CD8-positive, alpha-beta memory T cell (primary cell): ENCODE results near the gene OR10D3. TPM values are rescaled to one million over a fixed set of nuclear protein-coding genes. Genes with fewer than 3 reads are reported as not detected.

Experiments used
- CTCF ChIA-PET: fragments of 350-600 bp; sonication (Branson Sonifier 250); formaldehyde crosslinking; loops from one replicate; lab custom pipeline; 2021; ENCODE audit warnings: antibody characterized with exemption; lab: Charles Lee
- POLR2A ChIA-PET: fragments of 350-600 bp; sonication (Branson Sonifier 250); formaldehyde crosslinking; loops from one replicate; lab custom pipeline; 2021; ENCODE audit warnings: antibody characterized with exemption; lab: Charles Lee
- DNase-seq, 5 donors: peaks; one replicate each; pipeline versions ENCODE4 v3.0.0 to v3.0.0-alpha.2; 2020 to 2022; ENCODE audit warnings: mixed read lengths in 1 of 5
- H3K27ac ChIP-seq: one replicate; pipeline ENCODE4 v1.7.0; 2013; ENCODE audit warnings: low read depth, mild to moderate bottlenecking, low read length, moderate library complexity
- H3K27me3 ChIP-seq: 2 replicates; pipeline ENCODE4 v1.7.0; 2013; ENCODE audit warnings: low read length, mild to moderate bottlenecking; ENCODE audit not compliant: insufficient read depth, poor library complexity, severe bottlenecking
- H3K36me3 ChIP-seq: 2 replicates; pipeline ENCODE4 v1.7.0; 2013; ENCODE audit warnings: mild to moderate bottlenecking, low read length, moderate library complexity; ENCODE audit not compliant: insufficient read depth
- H3K4me1 ChIP-seq: 2 replicates; pipeline ENCODE4 v1.7.0; 2013; ENCODE audit warnings: mild to moderate bottlenecking, low read length, moderate library complexity; ENCODE audit not compliant: insufficient read depth
- H3K4me3 ChIP-seq: 2 replicates; pipeline ENCODE4 v1.7.0; 2013; ENCODE audit warnings: mild to moderate bottlenecking, low read length
- H3K9me3 ChIP-seq: 2 replicates; pipeline ENCODE4 v1.7.0; 2013; ENCODE audit warnings: mild to moderate bottlenecking, low read length
- H3K27ac Mint-ChIP-seq, 8 donors: one replicate each; pipeline ENCODE4 v1.8.0; 2020 to 2021; ENCODE audit warnings: mixed read lengths in 8 of 8, mild to moderate bottlenecking in 6 of 8, inconsistent platforms in 3 of 8, moderate library complexity in 3 of 8
- H3K27me3 Mint-ChIP-seq, 2 donors: one replicate each; pipeline ENCODE4 v1.8.0; 2020 to 2021; ENCODE audit warnings: mixed read lengths in 2 of 2, mild to moderate bottlenecking in 1 of 2, moderate library complexity in 1 of 2
- H3K36me3 Mint-ChIP-seq, 3 donors: one replicate each; pipeline ENCODE4 v1.8.0; 2020 to 2021; ENCODE audit warnings: mixed read lengths in 3 of 3, inconsistent platforms in 1 of 3, mild to moderate bottlenecking in 1 of 3
- H3K4me1 Mint-ChIP-seq, 3 donors: one replicate each; pipeline ENCODE4 v1.8.0; 2020 to 2021; ENCODE audit warnings: mixed read lengths in 3 of 3, inconsistent platforms in 1 of 3, mild to moderate bottlenecking in 1 of 3
- H3K4me3 Mint-ChIP-seq, 7 donors: one replicate each; pipeline ENCODE4 v1.8.0; 2020 to 2021; ENCODE audit warnings: mixed read lengths in 7 of 7, mild to moderate bottlenecking in 6 of 7, moderate library complexity in 4 of 7, inconsistent platforms in 2 of 7
- H3K9me3 Mint-ChIP-seq, 5 donors: one replicate each; pipeline ENCODE4 v1.8.0; 2020 to 2022; ENCODE audit warnings: mixed read lengths in 5 of 5, mild to moderate bottlenecking in 3 of 5, moderate library complexity in 2 of 5, inconsistent platforms in 1 of 5
- polyA plus RNA-seq: library from polyadenylated mRNA; unstranded; fragments of 300-500 nt; fragmentation: Illumina TruSeq; gene quantifications from one replicate; pipeline ENCODE4 v1.2.3, GENCODE V29; 2021
- total RNA-seq, 2 experiments: library from RNA; stranded (reverse); gene quantifications; one replicate each; pipeline ENCODE4 v1.2.3, GENCODE V29; 2021

The OR10D3 gene
- total and polyA plus RNA-seq, 3 experiments from 2014 or later, result not detected

DNA sequence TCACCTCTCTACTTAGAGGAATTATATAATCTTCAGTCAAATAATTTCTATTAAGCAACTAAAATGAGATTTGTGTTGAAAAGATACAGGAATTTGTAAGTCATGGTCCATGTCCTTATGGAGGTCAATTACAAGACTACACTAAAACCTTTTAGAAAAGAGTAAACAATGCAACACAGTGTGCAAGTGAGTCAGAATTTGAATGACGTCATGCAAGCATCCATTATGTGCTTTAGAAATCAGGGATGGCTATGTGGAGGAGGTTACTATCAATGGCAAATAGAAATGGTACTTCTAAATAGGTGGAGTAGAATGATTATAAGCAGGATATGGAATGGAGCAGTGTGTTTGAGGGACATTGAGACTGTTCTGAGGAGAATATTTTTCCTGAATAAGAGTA lies 16.6 kb downstream of the OR10D3 start:
- no peaks in the 10 kb centered on the region for H3K9me3 Mint-ChIP-seq
- H3K4me3 Mint-ChIP-seq, result no peak overlapping the region
- H3K27ac Mint-ChIP-seq, result no peak overlapping the region
- no peak overlapping the region for H3K4me3 ChIP-seq
- H3K4me1 ChIP-seq, result no peaks in the 10 kb centered on the region
- no peaks in the 10 kb centered on the region for H3K4me1 Mint-ChIP-seq
- ChIA-PET CTCF (no interaction called here), POLR2A (no interaction called here)
- no peaks in the 10 kb centered on the region for H3K36me3 Mint-ChIP-seq
- H3K27ac ChIP-seq, result no peak overlapping the region
- H3K27me3 ChIP-seq, result no peaks in the 10 kb centered on the region
- no peak for DNase-seq
- H3K9me3 ChIP-seq, result no peaks in the 10 kb centered on the region
- peaks cover 0 to 2% of the 10 kb centered on the region in 2 donors for H3K27me3 Mint-ChIP-seq
- H3K36me3 ChIP-seq, result no peaks in the 10 kb centered on the region

DNA sequence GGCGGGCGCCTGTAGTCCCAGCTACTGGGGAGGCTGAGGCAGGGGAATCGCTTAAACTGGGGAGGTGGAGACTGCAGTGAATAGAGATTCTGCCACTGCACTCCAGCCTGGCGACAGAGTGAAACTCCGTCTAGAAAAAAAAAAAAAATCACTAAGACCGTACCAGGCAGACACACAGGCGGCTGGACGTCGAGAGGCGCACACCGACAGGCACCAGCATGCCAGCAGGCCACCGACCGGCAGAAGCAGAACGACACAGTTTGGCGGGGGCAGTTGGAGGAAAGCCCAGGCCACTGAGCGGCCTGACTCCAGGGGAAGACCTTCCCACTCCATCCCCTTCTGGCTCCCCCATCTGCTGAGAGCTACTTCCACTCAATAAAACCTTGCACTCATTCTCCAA lies 17.5 kb downstream of the OR10D3 start:
- no peak overlapping the region for H3K4me3 ChIP-seq
- no peaks in the 10 kb centered on the region for H3K4me1 Mint-ChIP-seq
- no peak overlapping the region for H3K27ac ChIP-seq
- H3K27me3 Mint-ChIP-seq, result peaks cover 0 to 2% of the 10 kb centered on the region in 2 donors
- H3K36me3 ChIP-seq, result no peaks in the 10 kb centered on the region
- POLR2A ChIA-PET, result no interaction called here
- CTCF ChIA-PET, result no interaction called here
- H3K9me3 ChIP-seq, result no peaks in the 10 kb centered on the region
- H3K4me3 Mint-ChIP-seq, result no peak overlapping the region
- H3K9me3 Mint-ChIP-seq, result no peaks in the 10 kb centered on the region
- no peaks in the 10 kb centered on the region for H3K36me3 Mint-ChIP-seq
- no peaks in the 10 kb centered on the region for H3K27me3 ChIP-seq
- no peak for DNase-seq
- H3K27ac Mint-ChIP-seq, result no peak overlapping the region
- no peaks in the 10 kb centered on the region for H3K4me1 ChIP-seq

DNA sequence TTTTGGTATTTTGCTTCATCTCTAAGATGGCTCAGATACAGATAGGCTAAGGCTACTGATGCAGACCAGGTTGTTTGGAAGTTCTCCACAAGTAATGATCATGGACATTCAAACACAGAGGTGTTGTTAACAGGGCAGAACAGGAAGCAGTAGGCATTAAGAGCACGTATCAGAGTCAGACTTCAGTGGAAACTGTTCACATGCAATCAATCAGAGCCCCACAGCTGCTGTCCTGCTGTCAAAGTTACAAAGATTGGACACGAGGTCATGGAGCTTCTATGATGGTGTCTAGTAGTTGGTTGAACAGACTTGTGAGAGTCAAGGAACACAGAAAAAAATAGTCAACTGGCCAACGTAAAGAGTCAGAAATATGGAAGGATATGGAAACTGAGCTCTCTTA lies 19.8 kb downstream of the OR10D3 start:
- H3K4me1 Mint-ChIP-seq, result no peaks in the 10 kb centered on the region

GRCh38 chr11:124204008-124204407 lies 20.9 kb downstream of the OR10D3 start:
- no peaks in the 10 kb centered on the region for H3K36me3 Mint-ChIP-seq
- no peaks in the 10 kb centered on the region for H3K4me1 Mint-ChIP-seq
- no peaks in the 10 kb centered on the region for H3K9me3 Mint-ChIP-seq
- Histone ChIP-seq H3K9me3 (no peaks in the 10 kb centered on the region), H3K27ac (no peak overlapping the region), H3K4me3 (no peak overlapping the region), H3K27me3 (no peaks in the 10 kb centered on the region), H3K4me1 (no peaks in the 10 kb centered on the region), H3K36me3 (no peaks in the 10 kb centered on the region)
- CTCF ChIA-PET, result no interaction called here
- no peak for DNase-seq
- H3K4me3 Mint-ChIP-seq, result no peak overlapping the region
- H3K27me3 Mint-ChIP-seq, result no peaks in the 10 kb centered on the region
- POLR2A ChIA-PET, result no interaction called here
- no peak overlapping the region for H3K27ac Mint-ChIP-seq

More for the DNA sequence above, 19.8 kb downstream of the OR10D3 start:
- Mint-ChIP-seq H3K36me3 (no peaks in the 10 kb centered on the region), H3K4me3 (no peak overlapping the region), H3K27ac (no peak overlapping the region), H3K27me3 (no peaks in the 10 kb centered on the region), H3K9me3 (no peaks in the 10 kb centered on the region)
- Histone ChIP-seq H3K27ac (no peak overlapping the region), H3K4me1 (no peaks in the 10 kb centered on the region), H3K36me3 (no peaks in the 10 kb centered on the region), H3K4me3 (no peak overlapping the region), H3K27me3 (no peaks in the 10 kb centered on the region), H3K9me3 (no peaks in the 10 kb centered on the region)
- ChIA-PET CTCF (no interaction called here), POLR2A (no interaction called here)
- no peak for DNase-seq

DNA sequence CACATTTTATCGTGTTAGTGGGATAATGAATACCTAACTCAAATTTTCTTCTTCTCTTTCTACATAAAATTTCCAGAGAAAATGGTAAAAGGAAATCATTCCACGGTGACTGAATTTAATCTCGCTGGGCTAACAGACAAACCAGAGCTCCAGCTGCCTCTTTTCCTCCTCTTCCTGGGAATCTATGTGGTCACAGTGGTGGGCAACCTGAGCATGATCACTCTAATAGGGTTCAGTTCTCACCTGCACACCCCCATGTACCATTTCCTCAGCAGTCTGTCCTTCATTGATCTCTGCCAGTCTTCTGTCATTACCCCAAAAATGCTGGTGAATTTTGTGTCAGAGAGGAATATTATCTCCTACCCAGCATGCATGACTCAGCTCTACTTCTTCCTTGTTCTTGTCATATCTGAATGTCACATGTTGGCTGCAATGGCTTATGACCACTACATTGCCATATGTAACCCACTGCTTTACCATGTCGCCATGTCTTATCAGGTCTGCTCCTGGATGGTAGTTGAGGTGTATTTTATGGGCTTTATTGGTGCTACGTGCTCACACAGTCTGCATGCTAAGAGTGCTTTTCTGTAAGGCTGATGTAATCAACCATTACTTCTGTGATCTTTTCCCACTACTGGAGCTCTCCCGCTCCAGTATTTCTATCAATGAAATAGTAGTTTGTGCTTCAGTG lies 24.1 kb downstream of the OR10D3 start:
- peak overlapping the region; percentile 34 for H3K27ac ChIP-seq
- H3K4me3 Mint-ChIP-seq, result no peak overlapping the region
- no peak overlapping the region for H3K4me3 ChIP-seq
- no peaks in the 10 kb centered on the region for H3K36me3 ChIP-seq
- CTCF ChIA-PET, result no interaction called here
- DNase-seq, result no peak
- no peaks in the 10 kb centered on the region for H3K27me3 Mint-ChIP-seq
- POLR2A ChIA-PET, result no interaction called here
- H3K36me3 Mint-ChIP-seq, result no peaks in the 10 kb centered on the region
- no peaks in the 10 kb centered on the region for H3K4me1 ChIP-seq
- H3K27me3 ChIP-seq, result no peaks in the 10 kb centered on the region
- H3K9me3 Mint-ChIP-seq, result no peaks in the 10 kb centered on the region
- H3K9me3 ChIP-seq, result no peaks in the 10 kb centered on the region
- no peaks in the 10 kb centered on the region for H3K4me1 Mint-ChIP-seq
- no peak overlapping the region for H3K27ac Mint-ChIP-seq

DNA sequence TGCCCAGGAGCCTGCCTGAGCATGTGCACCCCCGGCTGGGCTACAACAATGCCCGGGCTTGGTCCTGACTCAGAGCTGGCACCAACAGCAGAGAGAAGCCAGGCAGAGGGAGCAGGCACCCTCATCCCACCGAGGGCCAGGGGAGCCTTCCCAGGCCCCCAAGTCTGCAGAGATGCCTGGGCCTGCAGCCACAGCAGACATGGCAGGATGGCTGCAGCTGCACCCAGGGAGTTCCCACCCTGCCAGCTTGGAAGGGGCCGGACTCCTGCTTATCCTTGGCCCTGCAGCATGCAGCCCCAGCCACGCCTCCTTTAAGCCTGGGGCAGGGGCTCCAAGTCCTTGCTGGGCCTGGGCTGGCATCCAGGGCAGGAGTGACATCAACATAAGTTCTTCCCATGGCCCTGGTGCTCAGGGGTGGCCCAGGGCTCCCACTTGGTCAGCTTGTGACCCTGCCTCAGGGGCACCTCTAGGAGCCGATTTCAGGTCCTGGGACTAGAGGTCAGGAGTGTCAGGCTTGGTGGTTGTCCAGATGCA lies 26.7 kb downstream of the OR10D3 start:
- H3K27me3 Mint-ChIP-seq, result no peaks in the 10 kb centered on the region
- CTCF ChIA-PET, result no interaction called here
- no peaks in the 10 kb centered on the region for H3K4me1 ChIP-seq
- H3K27ac Mint-ChIP-seq, result no peak overlapping the region
- no peak overlapping the region for H3K4me3 ChIP-seq
- no peak overlapping the region for H3K4me3 Mint-ChIP-seq
- H3K9me3 Mint-ChIP-seq, result no peaks in the 10 kb centered on the region
- no peaks in the 10 kb centered on the region for H3K9me3 ChIP-seq
- POLR2A ChIA-PET, result no interaction called here
- DNase-seq, result no peak
- no peaks in the 10 kb centered on the region for H3K4me1 Mint-ChIP-seq
- no peaks in the 10 kb centered on the region for H3K36me3 ChIP-seq
- no peak overlapping the region for H3K27ac ChIP-seq
- no peaks in the 10 kb centered on the region for H3K27me3 ChIP-seq
- H3K36me3 Mint-ChIP-seq, result no peaks in the 10 kb centered on the region

GRCh38 chr11:124210421-124210820 lies 27.3 kb downstream of the OR10D3 start:
- ChIA-PET POLR2A (no interaction called here), CTCF (no interaction called here)
- DNase-seq, result no peak
- no peak overlapping the region for H3K4me3 Mint-ChIP-seq
- H3K27ac ChIP-seq, result no peak overlapping the region
- H3K27me3 ChIP-seq, result no peaks in the 10 kb centered on the region
- H3K4me1 Mint-ChIP-seq, result no peaks in the 10 kb centered on the region
- H3K9me3 Mint-ChIP-seq, result no peaks in the 10 kb centered on the region
- H3K36me3 Mint-ChIP-seq, result no peaks in the 10 kb centered on the region
- H3K27me3 Mint-ChIP-seq, result no peaks in the 10 kb centered on the region
- no peak overlapping the region for H3K4me3 ChIP-seq
- H3K9me3 ChIP-seq, result no peaks in the 10 kb centered on the region
- H3K36me3 ChIP-seq, result no peaks in the 10 kb centered on the region
- H3K27ac Mint-ChIP-seq, result no peak overlapping the region
- H3K4me1 ChIP-seq, result no peaks in the 10 kb centered on the region

DNA sequence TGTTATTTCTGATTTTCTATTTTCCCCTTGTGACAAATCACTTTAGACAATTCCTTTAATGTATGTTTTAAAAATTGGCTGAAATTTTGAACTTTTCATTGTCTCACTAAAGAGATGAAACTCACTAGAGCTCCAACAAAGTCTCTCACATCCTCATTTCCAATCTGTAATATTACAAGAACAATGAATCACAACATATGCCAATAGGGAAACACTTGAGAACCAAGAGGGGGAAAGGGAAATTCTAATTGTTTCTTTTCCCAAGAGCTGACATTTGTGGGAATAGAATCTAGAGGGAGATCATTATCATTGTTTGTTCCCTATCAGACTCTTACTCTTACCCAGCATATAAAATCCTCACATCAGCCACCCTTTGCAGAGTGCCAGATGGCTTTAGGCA lies 28.2 kb downstream of the OR10D3 start:
- H3K9me3 ChIP-seq, result no peaks in the 10 kb centered on the region
- no peaks in the 10 kb centered on the region for H3K4me1 ChIP-seq
- H3K4me3 ChIP-seq, result no peak overlapping the region
- H3K27ac ChIP-seq, result no peak overlapping the region
- H3K36me3 Mint-ChIP-seq, result no peaks in the 10 kb centered on the region
- no peaks in the 10 kb centered on the region for H3K27me3 Mint-ChIP-seq
- H3K27me3 ChIP-seq, result no peaks in the 10 kb centered on the region
- H3K4me3 Mint-ChIP-seq, result no peak overlapping the region
- ChIA-PET CTCF (no interaction called here), POLR2A (no interaction called here)
- no peaks in the 10 kb centered on the region for H3K9me3 Mint-ChIP-seq
- H3K36me3 ChIP-seq, result no peaks in the 10 kb centered on the region
- no peak overlapping the region for H3K27ac Mint-ChIP-seq
- H3K4me1 Mint-ChIP-seq, result no peaks in the 10 kb centered on the region
- DNase-seq, result no peak
